ENCODE results near the gene CAP1. TPM values are rescaled to one million over a fixed set of nuclear protein-coding genes. Genes with fewer than 3 reads are reported as not detected.

CAP1 gene
- total and polyA plus RNA-seq, 9 of the 15 experiments (the other 6 are each of a cell fraction or from before 2014, with no cell fraction given), result 230 to 658 (median 281) TPM

- WGBS (ENCODE audit: insufficient coverage, low coverage, missing lambda C conversion rate), result 0% methylated on average over 1 of the region's 1 CpG
- H4K20me1 ChIP-seq (replicated peaks; ENCODE audit: control insufficient read depth, insufficient read depth, low read length), result no peaks in the 10 kb centered on the region
- H3K9me1 ChIP-seq (ENCODE audit: control insufficient read depth, insufficient read depth, low read length), result no peaks in the 10 kb centered on the region
- peak; percentile 1; the same call in 1 of the 3 replicates for ATAC-seq
- no peaks in the 10 kb centered on the region; a peak in 1 of 5 replicates for H3K27me3 ChIP-seq (ENCODE audit: control insufficient read depth in 2 of 2, insufficient read depth in 2 of 2, low read length in 2 of 2)
- H3K36me3 ChIP-seq (ENCODE audit: control insufficient read depth, insufficient read depth, low read length), result peaks cover 51% of the 10 kb centered on the region
- no peaks in the 10 kb centered on the region for H3K9me3 ChIP-seq (replicated peaks; ENCODE audit: control insufficient read depth, insufficient read depth, low read depth, low read length)
- in situ Hi-C loops (cut with MboI), result no loop called here
- peak overlapping the region; percentile 92 for H3K27ac ChIP-seq (ENCODE audit: extremely low read depth, low read depth, low read length)
- peak in 3 of 4 experiments; percentile 43 to 61 (median 60) for DNase-seq (ENCODE audit: extremely low read depth in 1 of 4, low spot score in 3 of 4)
- FAIRE-seq, result no peak
- intact Hi-C loops (cut with micrococcal nuclease), result no loop called here
- ChIA-PET POLR2A (interaction anchor here (0.6 to 6.2 kb wide), 19 partner anchors 8 to 736 kb away, joined by 3 to 64 read pairs (median 4); partner anchors contain the start of genes CAP1 and SMAP2), CTCF (ENCODE audit: low intra/inter-chr PET ratio) (no interaction called here)
- peak overlapping the region in 1 of 2 experiments; percentile 74; a peak in 2 of 4 replicates for H3K9ac ChIP-seq (ENCODE audit: insufficient read depth in 1 of 2, low read depth in 2 of 2, low read length in 2 of 2)
- H3K4me2 ChIP-seq (ENCODE audit: insufficient read depth, low read length), result peak overlapping the region; percentile 50
- no peak overlapping the region for H2AFZ ChIP-seq (ENCODE audit: low read depth, low read length)
- BruUV-seq (replicated peaks), result no TSS peak
- H3K4me3 ChIP-seq, result no peak overlapping the region; the same call in 1 of the 2 replicates
- peaks cover 82% of the 10 kb centered on the region for H3K79me2 ChIP-seq (ENCODE audit: control insufficient read depth, insufficient read depth, low read length)
- peaks cover 34 to 79% of the 10 kb centered on the region in 2 experiments for H3K4me1 ChIP-seq (replicated peaks in 1 of 2; ENCODE audit: control insufficient read depth in 2 of 2, insufficient read depth in 2 of 2, low read length in 2 of 2)
- TF ChIP-seq NR1H2 (CRISPR knock-in tag; IDR thresholded peaks at IDR 0.05), result no peak
- TF ChIP-seq HMGN3 (IDR thresholded peaks at IDR 0.05; ENCODE audit: borderline replicate concordance, extremely low read depth, insufficient read length, low read depth, low read length), result peak; percentile 1
- peak; percentile 47; the same call in 1 of the 2 replicates for TF ChIP-seq CBFA2T2 (conservative IDR thresholded peaks at IDR 0.05)
- 0 out of 4 replicates have a peak, but pooled peaks of 1 of the 2 experiments have one; percentile 30 for TF ChIP-seq ZNF318 (IDR thresholded peaks at IDR 0.05; ENCODE audit: borderline replicate concordance in 1 of 2, low read depth in 1 of 2)
- TF ChIP-seq ZBTB11 (CRISPR knock-in tag; IDR thresholded peaks at IDR 0.05), result 0 out of 6 replicates have a peak, but pooled peaks of 1 of the 3 experiments have one; percentile 7
- peak; percentile 94 for TF ChIP-seq MEIS2 (IDR thresholded peaks at IDR 0.05; ENCODE audit: partially characterized antibody)
- TF ChIP-seq ZBTB12 (CRISPR knock-in tag; IDR thresholded peaks at IDR 0.05), result no peak
- TF ChIP-seq EP300 (IDR thresholded peaks at IDR 0.05; ENCODE audit: low read length), result peak; percentile 62
Measured at GRCh38 chr1:40058097-40058452, 17.5 kb downstream of the CAP1 start.
